Colonic mucosa (tissue), 4 donors: ENCODE results near the gene REEP3. TPM values are rescaled to one million over a fixed set of nuclear protein-coding genes. Genes with fewer than 3 reads are reported as not detected.

Experiments
- DNase-seq: peaks from one replicate; pipeline ENCODE4 v3.0.0-alpha.2; 2020
- H3K27ac ChIP-seq: fragments of 200-600 bp; one replicate; pipeline ENCODE4 v1.8.0; 2021
- H3K27me3 ChIP-seq: fragments of 200-600 bp; one replicate; pipeline ENCODE4 v1.8.0; 2021
- H3K36me3 ChIP-seq: fragments of 200-600 bp; one replicate; pipeline ENCODE4 v1.8.0; 2021
- H3K4me1 ChIP-seq: fragments of 200-600 bp; one replicate; pipeline ENCODE4 v1.8.0; 2021; ENCODE audit warnings: mild to moderate bottlenecking
- H3K4me3 ChIP-seq: fragments of 200-600 bp; one replicate; pipeline ENCODE4 v1.8.0; 2021
- H3K9ac ChIP-seq, 2 donors: one replicate each; pipeline ENCODE4 v1.7.0; 2013; ENCODE audit warnings: control low read depth in 2 of 2, low read depth in 2 of 2, low read length in 2 of 2
- H3K9me3 ChIP-seq: fragments of 200-600 bp; one replicate; pipeline ENCODE4 v1.8.0; 2021
- CTCF ChIP-seq: fragments of 200-600 bp; IDR thresholded peaks from one replicate; pipeline ENCODE4 v1.8.0; 2022; ENCODE audit warnings: antibody characterized with exemption, mild to moderate bottlenecking
- intact Hi-C: fragments of 100-400 bp; cut with DNase I; formaldehyde crosslinking; loops from one replicate; pipeline ENCODE4 v1.14.1; 2022
- total RNA-seq, 2 donors: library from RNA; stranded (reverse); fragmentation: NEBNext Ultra II Directional in 1 of 2; extraction: Animal tissue kit (Norgen Biotek cat#: 25700) in 1 of 2; gene quantifications; one replicate each; pipeline ENCODE4 v1.2.1, GENCODE V29; 2021
- donor health status: healthy.
- donor health status: DM: no; HTN: no; CAD: no.
- donor health status: DM: no; HTN: no; CAD: no.

The REEP3 gene
- total RNA-seq, 2 donors from 2014 or later, result 33.1 to 66.0 TPM

- H3K9ac ChIP-seq, result no peak overlapping the region
- H3K27ac ChIP-seq, result no peak overlapping the region
- intact Hi-C loops, result no loop called here
- no peak for DNase-seq
- H3K36me3 ChIP-seq, result no peaks in the 10 kb centered on the region
- H3K27me3 ChIP-seq, result no peaks in the 10 kb centered on the region
- no peak overlapping the region for H3K4me3 ChIP-seq
- H3K4me1 ChIP-seq, result no peaks in the 10 kb centered on the region
- no peaks in the 10 kb centered on the region for H3K9me3 ChIP-seq
- no peak for TF ChIP-seq CTCF
These were observed 73.9 kb downstream of the REEP3 start for GRCh38 chr10:63595072-63595471.

- H3K27ac ChIP-seq, result no peak overlapping the region
- no peak overlapping the region for H3K4me3 ChIP-seq
- no peak overlapping the region for H3K9ac ChIP-seq
- DNase-seq, result no peak
- H3K27me3 ChIP-seq, result no peaks in the 10 kb centered on the region
- TF ChIP-seq CTCF, result no peak
- no peaks in the 10 kb centered on the region for H3K4me1 ChIP-seq
- H3K36me3 ChIP-seq, result no peaks in the 10 kb centered on the region
- intact Hi-C loops, result no loop called here
- no peaks in the 10 kb centered on the region for H3K9me3 ChIP-seq
These were observed 75.7 kb downstream of the REEP3 start for GRCh38 chr10:63596924-63597323.

DNA sequence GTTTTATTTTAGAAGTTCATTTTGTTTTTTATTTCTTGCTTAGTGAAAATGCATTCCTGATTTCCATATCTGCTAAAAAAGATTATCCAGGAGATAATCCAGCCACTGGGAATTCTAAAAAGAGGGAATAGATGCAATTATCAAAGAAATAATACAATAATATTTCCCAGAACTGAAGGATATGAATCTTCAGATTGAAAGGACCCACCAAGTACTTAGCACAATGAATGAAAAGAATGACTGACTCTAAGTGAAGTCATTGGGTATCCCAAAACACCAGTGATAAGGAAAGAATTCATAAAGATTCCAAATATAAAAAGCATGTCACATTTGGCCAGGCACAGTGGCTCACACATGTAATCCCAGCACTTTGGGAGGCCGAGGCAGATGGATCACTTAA is 79.3 kb downstream of the REEP3 start:
- Histone ChIP-seq H3K4me3 (no peak overlapping the region), H3K27me3 (no peaks in the 10 kb centered on the region), H3K27ac (no peak overlapping the region), H3K9me3 (no peaks in the 10 kb centered on the region), H3K36me3 (no peaks in the 10 kb centered on the region), H3K4me1 (no peaks in the 10 kb centered on the region), H3K9ac (no peak overlapping the region)
- TF ChIP-seq CTCF, result no peak
- no peak for DNase-seq
- intact Hi-C loops, result no loop called here

DNA sequence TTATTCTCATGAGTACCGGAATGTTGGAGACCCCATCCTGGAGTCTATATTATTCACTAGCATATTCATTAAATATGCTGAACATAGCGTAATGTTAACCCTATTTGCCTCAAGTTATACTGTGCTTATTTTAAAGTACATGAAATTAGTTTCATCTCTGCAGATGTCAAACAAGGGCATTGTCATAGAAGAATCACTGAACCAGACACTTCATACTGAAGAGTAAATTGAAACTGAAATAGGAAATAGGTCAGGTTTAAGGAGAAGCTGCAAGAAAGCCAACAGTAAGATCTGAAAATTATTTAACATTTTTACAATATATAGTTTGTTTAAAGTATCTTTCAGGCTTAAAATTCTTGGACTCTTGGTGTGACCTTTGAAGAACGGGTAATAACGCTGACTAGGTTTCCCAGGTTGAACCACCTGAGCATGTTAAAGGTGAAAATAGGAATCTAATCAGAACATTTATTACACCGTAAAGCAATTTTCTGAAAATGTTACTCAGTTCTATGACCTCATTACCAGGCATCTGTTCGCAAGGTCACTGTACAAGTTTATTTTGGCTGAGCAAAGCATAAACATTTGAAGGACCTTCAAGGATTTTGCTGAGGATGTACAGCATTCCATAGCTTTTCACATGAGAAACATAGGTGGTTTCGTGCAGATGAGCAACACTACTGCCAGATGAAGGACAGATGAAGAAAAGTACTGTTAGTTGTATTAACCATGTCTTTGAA is 82.7 kb downstream of the REEP3 start:
- Histone ChIP-seq H3K27ac (no peak overlapping the region), H3K9me3 (no peaks in the 10 kb centered on the region), H3K9ac (no peak overlapping the region), H3K27me3 (no peaks in the 10 kb centered on the region), H3K36me3 (no peaks in the 10 kb centered on the region), H3K4me3 (no peak overlapping the region), H3K4me1 (no peaks in the 10 kb centered on the region)
- intact Hi-C loops, result no loop called here
- no peak for DNase-seq
- TF ChIP-seq CTCF, result no peak

DNA sequence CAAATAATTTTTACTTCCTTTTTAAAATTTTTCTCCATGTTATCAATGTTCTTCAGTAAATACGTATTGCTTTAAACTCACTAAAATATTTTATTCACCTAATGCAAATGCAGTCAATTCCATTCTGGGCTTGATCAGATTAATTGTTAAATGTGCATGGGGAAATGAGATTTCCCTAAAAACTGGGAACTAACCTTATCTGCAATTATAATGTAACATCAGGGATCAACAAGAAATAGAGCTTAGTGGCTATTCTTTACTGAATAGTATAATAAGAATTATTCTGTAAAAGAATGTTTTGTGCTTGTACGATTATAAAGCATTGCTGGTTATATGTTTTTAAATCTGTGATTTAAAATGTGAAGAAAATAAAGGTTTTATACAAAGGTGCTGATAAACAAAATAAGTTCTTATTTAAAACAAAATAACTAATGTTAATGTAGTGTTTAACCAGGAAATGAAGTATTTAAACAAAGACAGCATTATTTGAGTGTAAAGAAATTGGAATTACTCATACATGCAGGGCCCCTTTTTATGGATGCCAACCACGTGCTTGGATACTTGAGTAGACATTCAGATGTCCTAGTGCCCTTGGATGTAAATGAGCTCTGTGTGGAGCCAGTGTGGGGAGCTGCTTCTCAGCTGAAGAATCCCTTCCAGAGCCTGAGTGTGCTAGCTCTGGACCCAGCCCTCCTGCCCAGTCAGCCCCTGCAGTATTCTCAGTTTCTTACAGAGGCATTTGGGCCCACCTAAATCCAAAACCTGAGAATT is 84.2 kb downstream of the REEP3 start:
- Histone ChIP-seq H3K9ac (no peak overlapping the region), H3K27me3 (no peaks in the 10 kb centered on the region), H3K36me3 (no peaks in the 10 kb centered on the region), H3K4me3 (no peak overlapping the region), H3K4me1 (no peaks in the 10 kb centered on the region), H3K9me3 (no peaks in the 10 kb centered on the region), H3K27ac (no peak overlapping the region)
- TF ChIP-seq CTCF, result no peak
- DNase-seq, result no peak
- intact Hi-C loops, result no loop called here
